Left ventricle myocardium superior (tissue), 1 donor: Measurements from ENCODE around the gene HYAL3. TPM values are rescaled to one million over a fixed set of nuclear protein-coding genes. Genes with fewer than 3 reads are reported as not detected.

Experiments used
- ATAC-seq: fragments of 200-7000 bp; cut with Tn5 transposase; one replicate; pipeline ENCODE4 v1.9.1; 2020; ENCODE audit warnings: mild to moderate bottlenecking, moderate library complexity
- DNase-seq: peaks from one replicate; pipeline ENCODE4 v3.0.0-alpha.2; 2020
- intact Hi-C: fragments of 100-400 bp; cut with micrococcal nuclease; formaldehyde crosslinking; loops from one replicate; pipeline ENCODE4 v1.11.0; 2022
- total RNA-seq: library from RNA; stranded (reverse); fragmentation: NEBNext Ultra II Directional; extraction: Animal tissue kit (Norgen Biotek cat#: 25700); gene quantifications from one replicate; pipeline ENCODE4 v1.2.1, GENCODE V29; 2021
- donor health status: DM: no; HTN: yes; CAD: no; lungs with severe emphysema.

HYAL3 gene
- total RNA-seq, 1 donor from 2014 or later, result 0.92 TPM

DNA sequence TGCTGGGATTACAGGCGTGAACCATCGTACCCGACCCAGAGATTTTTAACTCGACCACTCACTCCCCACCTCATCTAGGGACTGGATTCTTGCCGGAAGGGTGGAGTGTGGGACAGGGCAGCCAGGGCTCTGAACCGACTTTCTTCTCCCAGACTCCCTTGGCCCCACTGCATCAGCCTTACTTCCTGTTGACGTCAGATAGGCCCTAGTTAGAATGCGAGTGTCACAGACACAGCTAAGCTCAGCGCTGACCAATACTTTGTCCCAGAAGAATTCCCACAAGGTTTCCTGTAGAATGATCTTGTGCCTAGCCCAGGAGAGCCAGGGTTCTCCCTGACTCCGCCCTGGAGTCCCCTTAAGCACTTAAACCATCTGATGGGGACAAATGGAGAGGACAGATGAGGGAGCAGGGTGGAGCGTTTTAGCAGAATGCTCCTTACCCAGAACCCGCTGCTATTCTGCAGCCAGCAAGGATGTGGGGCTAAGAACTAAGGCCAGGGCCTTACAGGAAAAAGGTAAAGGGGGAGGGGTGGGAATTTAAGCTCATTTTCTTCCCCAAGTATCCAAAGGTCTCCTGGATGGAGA lies 34.6 kb upstream of the HYAL3 start:
- ATAC-seq, result peak; percentile 30
- intact Hi-C loops, result no loop called here
- peak; percentile 58 for DNase-seq

DNA sequence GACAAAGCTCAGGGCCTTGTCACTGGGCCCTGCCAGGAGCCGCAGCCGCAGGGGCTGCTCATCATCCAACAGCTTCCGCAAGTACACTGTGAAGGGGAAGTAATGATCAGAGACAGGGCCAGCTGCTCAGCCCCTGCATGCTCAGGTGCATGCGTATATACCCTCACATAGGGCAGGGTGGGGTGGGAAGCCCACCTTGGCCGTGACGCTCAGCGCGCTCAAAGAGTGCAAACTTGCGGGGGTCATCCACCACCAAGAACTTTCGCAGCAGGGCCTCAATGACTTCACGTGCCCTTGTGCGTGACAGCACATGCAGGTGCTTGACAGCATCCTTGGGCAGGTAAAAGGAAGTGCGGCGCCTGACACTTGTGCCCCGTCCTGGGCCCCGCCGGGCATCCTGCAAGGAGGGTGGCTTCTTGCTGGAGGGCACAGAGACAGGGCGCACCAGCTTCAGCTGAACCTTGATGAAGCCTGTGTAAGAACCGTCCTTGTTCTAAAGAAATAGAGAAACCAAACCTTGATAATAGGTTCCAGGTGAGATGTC lies 32.2 kb upstream of the HYAL3 start:
- peak; percentile 22 for DNase-seq
- ATAC-seq, result no peak
- intact Hi-C loops, result no loop called here

DNA sequence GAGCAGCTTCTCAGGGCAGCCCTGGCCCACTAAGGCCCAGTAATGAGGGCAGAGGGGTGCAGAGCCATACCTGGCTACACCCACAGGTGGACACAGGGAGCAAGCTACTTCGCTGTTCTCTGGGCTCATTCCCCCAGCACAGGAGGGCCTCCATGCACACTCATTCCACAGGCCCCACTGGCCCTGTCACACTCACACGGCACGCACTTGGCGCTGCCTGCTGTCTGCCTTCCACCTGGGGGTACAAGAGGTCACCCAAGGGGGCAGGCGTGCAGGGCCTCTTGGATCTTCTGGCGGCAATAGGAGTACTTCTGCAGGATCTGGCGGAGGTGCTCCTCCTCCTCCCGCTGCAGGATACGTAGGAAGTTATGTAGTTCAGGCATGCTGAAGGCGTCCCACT lies 31.1 kb upstream of the HYAL3 start:
- intact Hi-C loops, result no loop called here
- DNase-seq, result no peak
- no peak for ATAC-seq

DNA sequence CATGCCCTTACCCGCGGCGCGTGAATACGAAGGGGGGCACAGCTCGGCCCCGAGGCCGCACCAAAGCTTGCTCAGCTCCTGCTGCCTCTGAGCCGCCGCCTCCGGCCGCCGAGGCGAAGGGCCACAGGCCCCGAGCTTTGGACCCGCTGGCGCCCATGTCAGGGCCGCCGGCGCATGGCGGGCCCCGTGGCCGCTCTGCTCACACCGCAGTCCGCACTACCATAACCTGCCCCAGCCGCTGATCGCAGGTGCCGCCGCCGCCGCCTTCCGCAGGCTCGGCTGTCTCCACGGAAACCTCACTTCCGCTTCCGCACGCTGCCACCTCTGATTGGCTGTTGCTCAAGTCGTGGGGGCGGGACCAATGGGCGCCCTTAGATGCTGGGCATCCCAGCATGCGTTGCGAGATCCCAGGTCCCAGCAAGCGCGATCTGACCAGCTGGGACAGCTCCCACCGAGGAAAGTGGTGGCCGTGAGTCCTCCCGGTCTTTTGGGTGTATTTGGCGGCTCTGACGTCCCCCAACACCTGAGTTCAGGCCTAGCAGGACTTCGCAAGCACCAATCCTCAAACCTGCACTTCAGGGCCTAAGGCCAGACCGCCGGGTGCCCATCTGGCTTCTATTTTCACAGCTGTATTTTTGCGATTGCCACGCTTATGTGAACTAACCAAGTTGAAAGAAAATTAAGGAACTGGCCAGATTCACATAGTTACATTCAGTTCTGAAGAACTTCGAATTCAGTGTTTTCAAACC lies 28.9 kb upstream of the HYAL3 start, which contains the start of gene TUSC2:
Gene TUSC2 (minus strand): TSS at position 281 of the 749 bp plus-strand sequence. CDS start 124 bp downstream, at position 157.
- DNase-seq (peak; percentile 99), ATAC-seq (peak; percentile 84)
- intact Hi-C loops, result no loop called here

DNA sequence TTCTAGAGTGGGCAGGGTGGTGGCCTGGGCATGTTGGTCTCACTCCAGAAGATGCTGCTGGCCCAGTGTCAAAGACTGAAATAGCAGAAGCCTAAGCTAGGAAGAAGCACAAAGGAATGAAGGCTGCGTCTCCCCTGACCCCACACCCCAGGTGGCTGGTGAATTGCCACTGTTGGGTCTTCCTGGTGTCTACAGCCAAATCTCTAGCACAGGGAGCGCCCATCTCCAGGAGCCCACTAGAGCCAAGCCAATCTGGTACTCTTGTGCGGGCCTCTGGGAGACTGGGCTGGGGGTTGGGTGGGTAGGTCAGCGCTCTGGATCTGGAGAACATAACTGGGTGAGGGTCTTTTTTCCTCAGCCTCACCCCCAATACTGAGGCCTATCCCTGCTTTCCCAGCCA lies 27.9 kb upstream of the HYAL3 start:
- ATAC-seq (no peak), DNase-seq (no peak)
- intact Hi-C loops, result no loop called here

DNA sequence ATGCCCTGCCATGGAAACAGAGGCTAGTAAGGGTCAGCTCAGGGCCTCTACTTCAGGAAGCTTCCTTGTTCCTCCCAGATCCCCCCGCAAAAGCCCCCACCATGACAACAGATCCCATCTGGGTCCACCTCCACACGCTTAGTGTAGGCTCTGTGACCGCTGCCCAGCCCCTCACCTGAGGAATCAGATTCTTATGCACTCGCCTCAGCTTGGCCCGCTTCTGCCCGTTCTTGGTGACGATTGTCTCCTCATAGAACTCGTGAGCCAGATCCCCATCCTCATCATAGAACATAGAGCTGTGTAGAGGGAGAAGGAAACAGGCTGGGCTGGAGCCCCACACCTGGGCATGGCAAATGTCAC lies 27.0 kb upstream of the HYAL3 start:
- intact Hi-C loops, result no loop called here
- no peak for ATAC-seq
- DNase-seq, result no peak

DNA sequence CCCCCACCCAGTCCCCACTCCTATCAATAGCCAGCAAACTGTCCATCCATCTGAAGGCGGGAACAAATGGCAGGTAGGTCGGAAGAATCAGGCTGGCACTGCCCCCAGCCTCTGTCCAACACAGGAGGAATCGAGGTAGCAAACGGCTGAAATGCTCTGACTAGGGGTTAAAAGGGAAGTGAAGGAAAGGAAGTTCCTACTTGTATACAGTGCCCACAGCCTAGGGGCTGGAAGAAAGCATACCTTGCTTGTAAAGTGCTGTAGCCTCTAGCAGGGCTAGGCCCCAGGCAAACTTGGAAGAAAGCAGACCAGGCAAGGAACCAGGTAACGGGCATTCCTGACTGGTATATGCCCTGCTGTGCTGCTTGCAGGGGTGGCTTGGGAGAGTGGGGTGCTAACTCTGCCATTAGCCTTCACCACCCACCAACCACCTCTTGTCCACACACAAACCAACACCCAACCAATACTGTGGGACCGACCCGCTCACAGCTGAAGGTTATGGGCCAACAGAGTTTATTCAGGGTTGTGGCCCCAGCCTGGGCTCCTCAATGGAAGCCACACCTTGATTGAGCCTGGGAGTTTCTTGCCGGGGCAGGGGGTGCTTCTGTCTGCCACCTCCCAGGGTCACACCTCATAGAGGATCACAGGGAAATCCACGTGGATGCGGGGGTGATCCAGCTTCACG lies 26.4 kb upstream of the HYAL3 start:
- DNase-seq (no peak), ATAC-seq (no peak)

DNA sequence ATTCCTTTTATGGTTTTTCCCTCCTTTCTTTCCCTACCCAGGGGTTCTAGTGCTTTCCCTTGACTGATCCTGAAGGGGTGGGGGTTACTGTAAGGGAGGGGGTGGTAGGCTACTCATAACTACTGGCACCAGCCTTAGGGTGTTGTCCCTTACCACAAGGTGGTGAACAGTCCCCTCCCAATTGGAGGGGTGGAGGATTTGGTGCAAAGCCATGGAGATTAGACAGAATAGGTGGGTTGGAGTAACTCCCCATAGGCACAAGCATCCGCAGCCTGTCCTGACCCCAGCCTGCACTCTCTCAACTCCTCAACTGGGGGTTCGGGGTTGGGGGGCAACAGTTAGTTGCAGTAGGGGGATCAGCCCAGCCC lies 25.9 kb upstream of the HYAL3 start:
- ATAC-seq (no peak), DNase-seq (no peak)
- intact Hi-C loops, result no loop called here

More for the DNA sequence above, 26.4 kb upstream of the HYAL3 start:
- intact Hi-C loops, result no loop called here

DNA sequence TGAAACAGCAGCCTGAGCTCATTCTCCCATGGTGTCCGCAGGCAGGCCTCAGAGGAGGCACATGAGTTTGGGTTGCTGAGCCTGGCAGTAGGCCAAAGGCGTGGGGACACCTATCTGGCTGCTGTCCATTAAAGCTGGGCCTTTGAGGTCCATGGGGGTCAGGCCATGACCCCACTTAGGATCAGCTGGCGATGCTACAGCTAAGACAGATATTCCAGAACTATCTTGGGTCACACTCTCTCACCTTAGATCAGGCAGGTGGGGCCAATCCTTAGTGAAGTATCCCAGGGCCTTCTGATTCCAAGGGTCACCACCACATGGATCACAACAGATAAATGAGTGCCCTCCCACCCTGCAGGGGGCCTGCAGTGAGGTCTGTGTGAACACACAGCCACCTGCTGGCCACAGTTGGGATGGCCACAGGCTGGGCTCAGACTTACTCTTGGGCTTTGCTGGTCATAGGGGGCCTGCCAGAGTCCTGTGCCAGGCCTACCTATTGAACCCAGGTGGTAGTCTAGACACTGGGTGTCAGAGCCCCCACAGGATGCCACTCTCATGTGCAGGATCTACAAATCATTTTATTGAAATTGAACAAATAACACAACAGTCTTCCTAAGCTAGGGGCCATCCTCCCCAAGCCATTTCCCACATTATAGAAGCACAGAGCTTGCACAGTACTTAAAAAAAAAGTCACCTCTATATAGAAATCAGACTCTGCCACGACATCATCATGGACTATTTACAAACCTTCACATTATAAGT lies 25.3 kb upstream of the HYAL3 start:
- intact Hi-C loops, result no loop called here
- peak; percentile 10 for ATAC-seq

DNA sequence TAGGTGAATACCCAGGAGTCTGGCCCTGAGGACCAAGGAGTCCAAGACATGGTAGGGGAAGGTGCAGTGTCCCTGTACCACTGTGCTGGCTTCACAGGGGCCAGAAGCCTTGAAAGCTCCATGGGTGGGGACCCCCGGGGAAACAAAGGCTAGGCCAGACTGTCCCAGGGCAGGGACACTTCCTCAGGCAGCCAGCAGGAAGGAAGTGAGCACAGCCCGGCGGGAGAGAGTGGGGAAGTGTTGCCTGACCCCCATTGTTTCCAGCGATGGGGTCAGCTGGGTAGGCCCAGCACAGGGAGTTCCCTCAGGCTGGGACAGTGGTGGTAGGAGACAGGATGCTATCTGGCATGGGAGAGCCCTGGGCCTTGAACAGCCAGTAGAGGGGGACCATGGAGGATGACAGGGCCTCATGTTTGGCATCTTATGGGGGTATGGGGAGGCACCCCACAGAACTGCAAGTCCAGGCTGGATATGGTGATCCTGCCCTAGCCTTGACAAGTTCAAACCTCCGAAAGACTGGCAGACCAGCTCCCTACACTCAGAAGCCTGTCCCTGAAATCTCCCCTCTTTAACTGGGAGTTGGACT lies 24.5 kb upstream of the HYAL3 start:
- peak; percentile 10 for ATAC-seq
- intact Hi-C loops, result no loop called here
- peak; percentile 74 for DNase-seq

More for the DNA sequence above, 25.3 kb upstream of the HYAL3 start:
- peak; percentile 88 for DNase-seq

DNA sequence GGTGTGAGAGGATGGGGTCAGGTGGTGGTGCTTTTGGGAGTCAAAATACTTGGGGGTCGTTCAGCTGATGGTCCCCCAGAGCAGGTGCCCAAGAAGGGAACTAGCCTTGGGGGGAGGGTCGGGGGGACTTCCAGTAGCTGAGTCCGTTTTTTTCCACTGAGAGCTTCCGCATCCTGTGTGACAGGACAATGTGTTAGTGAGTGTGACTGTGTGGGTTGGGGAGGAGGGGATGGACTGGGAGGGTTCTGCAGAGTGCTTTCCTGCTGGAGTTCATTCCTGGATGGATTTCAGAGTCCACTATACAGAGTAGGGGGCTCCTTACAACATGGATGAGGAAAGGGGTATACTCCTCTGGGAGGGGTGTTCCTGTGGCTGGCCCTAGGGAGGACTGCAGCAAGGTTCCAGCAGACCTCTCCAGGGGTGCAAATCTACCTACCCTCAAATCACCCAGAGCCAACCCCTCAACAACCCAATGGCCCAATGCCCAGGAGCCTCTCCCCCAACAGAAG lies 23.9 kb upstream of the HYAL3 start:
- ATAC-seq (peak; percentile 3), DNase-seq (no peak)
- intact Hi-C loops, result no loop called here

DNA sequence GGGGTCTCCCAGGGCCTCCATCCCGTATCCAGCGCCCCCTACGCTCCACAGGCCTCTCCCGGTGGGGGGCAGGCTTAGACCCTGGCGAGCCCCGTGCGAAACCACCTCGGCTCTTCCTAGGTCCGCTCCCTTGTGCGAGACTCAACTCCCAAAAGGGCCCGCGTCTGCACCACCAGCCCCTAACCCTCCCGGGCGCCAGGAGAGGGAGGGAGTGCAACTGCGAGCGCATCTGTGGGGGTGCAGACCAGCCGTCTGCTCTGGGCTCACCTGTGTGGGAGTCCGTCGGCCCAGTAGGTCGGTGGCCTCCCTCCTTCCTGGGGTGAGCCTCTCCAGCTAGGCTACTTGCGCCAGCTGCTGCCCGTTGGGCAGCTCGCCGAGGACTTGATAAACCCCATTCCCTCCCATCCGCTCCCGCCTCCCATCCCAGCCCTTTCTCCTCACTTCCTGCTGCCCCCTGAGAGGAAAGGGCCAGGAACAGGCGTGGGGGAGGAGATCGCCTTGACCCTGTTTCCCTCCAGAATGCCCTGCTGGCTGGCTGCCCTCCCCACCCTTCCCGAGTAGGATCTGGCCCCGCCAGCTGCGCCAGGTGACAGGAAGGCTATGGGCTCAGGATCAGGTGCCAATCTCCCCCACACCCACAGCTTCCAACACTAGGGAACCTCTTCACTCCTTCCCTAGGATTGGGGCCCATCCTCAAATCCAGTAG lies 23.3 kb upstream of the HYAL3 start, which contains the start of gene HYAL2:
Gene HYAL2 (minus strand): TSS at position 360 of the 706 bp plus-strand sequence. CDS start 2,256 bp downstream, outside the sequence.
- DNase-seq, result peak; percentile 78
- intact Hi-C loops, result no loop called here
- ATAC-seq, result peak; percentile 9

DNA sequence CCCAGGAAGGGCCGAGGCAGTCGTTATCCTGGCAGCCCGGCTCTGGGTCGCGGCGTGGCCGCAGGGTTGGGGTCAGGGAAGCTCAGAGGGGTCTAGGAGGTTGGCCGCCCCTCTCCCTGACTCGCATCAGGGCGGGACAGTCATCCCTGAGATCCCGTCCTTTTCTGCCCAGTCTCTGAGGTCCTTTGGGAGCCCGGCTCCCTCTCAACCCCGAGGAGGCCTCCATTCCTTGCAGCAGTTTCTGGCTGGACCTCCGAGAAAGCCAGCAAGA lies 22.8 kb upstream of the HYAL3 start:
- ATAC-seq (no peak), DNase-seq (no peak)
- intact Hi-C loops, result no loop called here

DNA sequence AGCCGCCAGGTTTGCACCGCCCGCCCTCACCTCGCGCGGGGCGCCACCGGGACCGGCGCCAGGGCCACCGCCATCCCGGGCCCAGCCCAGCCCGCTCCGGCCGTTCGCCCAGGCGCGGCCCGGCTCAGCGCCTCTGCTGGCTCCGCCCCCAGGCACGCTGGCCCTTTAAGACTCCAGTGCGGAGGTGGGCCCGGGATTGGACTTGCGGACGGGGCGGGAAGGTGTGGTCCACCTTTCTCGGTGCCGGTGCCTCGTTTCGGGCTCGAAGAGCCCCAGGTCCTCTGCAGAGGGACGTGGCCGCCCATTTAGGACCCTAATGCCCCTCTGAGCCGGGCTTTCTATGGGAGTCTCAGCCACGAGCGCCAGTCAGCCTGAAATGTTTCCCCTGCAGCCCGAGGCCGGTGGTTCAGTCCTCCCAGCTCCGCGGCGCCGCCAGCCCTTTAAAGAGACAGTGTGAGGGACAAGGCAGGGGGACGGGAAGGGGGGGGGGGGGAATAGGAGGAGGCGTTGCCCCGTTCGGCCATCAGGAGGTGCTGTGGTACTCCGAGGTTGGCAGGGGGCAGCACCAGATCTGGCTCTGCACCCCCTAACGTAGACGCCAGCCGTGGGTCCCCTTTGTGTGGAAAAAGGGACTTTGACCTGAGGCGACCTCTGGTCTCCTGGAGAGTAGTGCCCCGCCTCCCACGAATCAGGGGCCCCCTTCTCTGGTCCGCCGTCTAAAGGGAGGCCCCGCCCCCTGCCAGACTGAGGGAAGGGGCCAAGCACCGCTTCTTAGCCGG lies 22.3 kb upstream of the HYAL3 start:
- DNase-seq (peak; percentile 95), ATAC-seq (peak; percentile 81)
- intact Hi-C loops, result no loop called here

DNA sequence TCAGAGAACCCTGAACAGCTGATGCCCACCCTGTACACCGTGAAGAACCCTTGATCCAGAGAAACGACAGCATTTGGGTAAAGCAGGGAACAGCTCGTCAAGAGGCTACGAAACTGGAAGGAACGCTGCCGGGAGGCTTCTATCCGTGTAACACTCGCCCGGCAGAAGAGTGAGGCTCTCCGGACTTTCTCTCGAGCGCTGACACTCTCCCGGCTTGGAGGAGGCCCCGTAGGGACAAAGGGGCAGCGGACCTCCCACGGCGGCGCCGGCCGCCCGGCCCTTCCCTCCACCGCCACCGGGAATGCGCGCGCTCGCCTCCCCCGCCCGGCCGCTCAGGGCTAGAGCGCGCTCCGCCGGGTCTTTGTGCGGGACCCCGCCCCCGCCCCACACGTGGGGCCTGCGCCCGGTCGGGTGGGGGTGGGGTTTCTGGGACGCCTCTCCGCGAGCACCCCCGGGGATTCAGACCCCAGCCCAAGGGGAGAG lies 21.7 kb upstream of the HYAL3 start:
- ATAC-seq, result peak; percentile 73
- DNase-seq, result peak; percentile 90
- intact Hi-C loops, result no loop called here

DNA sequence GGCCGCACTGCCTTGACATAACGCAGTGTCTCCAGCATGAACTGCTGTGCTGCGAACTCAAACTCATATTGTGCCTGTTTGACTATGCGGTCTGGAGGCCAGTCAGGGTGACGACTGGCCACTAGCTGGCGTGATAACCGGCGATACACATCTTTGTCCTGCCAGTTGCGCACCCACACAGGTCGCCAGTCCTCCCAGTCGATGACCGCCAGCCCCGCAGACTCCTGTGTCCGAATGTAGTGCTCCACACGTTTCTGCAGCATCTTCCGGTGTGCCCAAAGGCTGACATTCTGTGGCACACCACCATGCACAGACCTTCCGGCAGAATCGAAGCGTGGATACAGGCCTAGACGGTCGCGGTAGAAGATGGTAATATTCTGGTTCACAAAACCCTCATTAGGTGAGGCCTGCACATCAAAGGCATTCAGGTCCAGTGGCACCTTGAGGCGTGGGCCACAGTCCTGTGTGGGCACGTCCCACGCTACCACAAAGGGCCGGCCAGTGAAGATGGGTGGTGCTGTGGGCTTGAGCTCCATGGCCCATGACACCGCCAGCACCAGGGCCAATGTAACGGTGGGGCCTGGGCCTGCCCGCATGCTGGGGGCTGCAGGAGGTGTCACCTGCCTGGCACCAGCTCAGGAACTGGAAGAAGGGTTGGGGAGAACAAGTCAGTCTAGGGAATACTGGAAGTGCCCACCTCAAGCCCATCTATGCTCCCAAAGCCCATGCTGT lies 20.9 kb upstream of the HYAL3 start:
- intact Hi-C loops, result no loop called here
- ATAC-seq (no peak), DNase-seq (no peak)
